Stimulated activated CD4-positive, alpha-beta T cell treated with anti-CD3 and anti-CD28 coated beads, Interleukin-4, amount 100 ng/mL, for 24 hours (primary cell): ENCODE results near the gene FYTTD1.
"Not testable (repeated sequence)": the region's sequence is repeated elsewhere in the genome, so short reads cannot be mapped to it uniquely, and the experiment has no call there.

Experiments
- DNase-seq: peaks from one replicate; pipeline ENCODE4 v3.0.0-alpha.2; 2020

FYTTD1 gene

GRCh38 chr3:197749601-197750395, at the start of gene FYTTD1:
TSS of gene FYTTD1 (plus strand) at chr3:197749883. CDS start at chr3:197749972, 89 bp downstream.
- DNase-seq = peak; percentile 86

- no peak for DNase-seq
Observed at GRCh38 chr3:197700095-197700494, 49.6 kb upstream of the FYTTD1 start.

- DNase-seq = no peak
Observed at GRCh38 chr3:197701841-197702240, 47.8 kb upstream of the FYTTD1 start.

- no peak for DNase-seq
Observed at GRCh38 chr3:197706658-197707057, 43.0 kb upstream of the FYTTD1 start.

GRCh38 chr3:197709135-197709534, 40.5 kb upstream of the FYTTD1 start:
- no peak for DNase-seq

GRCh38 chr3:197710965-197711364, 38.7 kb upstream of the FYTTD1 start:
- not testable (repeated sequence) for DNase-seq

- DNase-seq = peak; percentile 90
Observed at GRCh38 chr3:197711973-197712707, 37.5 kb upstream of the FYTTD1 start.

GRCh38 chr3:197713477-197713822, 36.2 kb upstream of the FYTTD1 start:
- no peak for DNase-seq

GRCh38 chr3:197714251-197714650, 35.4 kb upstream of the FYTTD1 start:
- DNase-seq = no peak

- no peak for DNase-seq
Observed at GRCh38 chr3:197718891-197719290, 30.8 kb upstream of the FYTTD1 start.

GRCh38 chr3:197720694-197721093, 29.0 kb upstream of the FYTTD1 start:
- DNase-seq = no peak

- no peak for DNase-seq
Observed at GRCh38 chr3:197722734-197723133, 26.9 kb upstream of the FYTTD1 start.

GRCh38 chr3:197727878-197728277, 21.8 kb upstream of the FYTTD1 start:
- DNase-seq = not testable (repeated sequence)

GRCh38 chr3:197728487-197728886, 21.2 kb upstream of the FYTTD1 start:
- no peak for DNase-seq

- DNase-seq = no peak
Observed at GRCh38 chr3:197730200-197730599, 19.5 kb upstream of the FYTTD1 start.

GRCh38 chr3:197730770-197731169, 18.9 kb upstream of the FYTTD1 start:
- DNase-seq = not testable (repeated sequence)

GRCh38 chr3:197731483-197731882, 18.2 kb upstream of the FYTTD1 start:
- DNase-seq = not testable (repeated sequence)

GRCh38 chr3:197733042-197733441, 16.6 kb upstream of the FYTTD1 start:
- DNase-seq = no peak

- DNase-seq = no peak
Observed at GRCh38 chr3:197734667-197735318, 14.9 kb upstream of the FYTTD1 start.

GRCh38 chr3:197736010-197736490, 13.6 kb upstream of the FYTTD1 start:
- peak; percentile 64 for DNase-seq

- peak; percentile 94 for DNase-seq
Observed at GRCh38 chr3:197736491-197737318, 13.0 kb upstream of the FYTTD1 start, which contains the start of gene RUBCN. TSS of gene RUBCN (minus strand) at chr3:197736904. CDS start at chr3:197736719, 185 bp downstream.

- no peak for DNase-seq
Observed at GRCh38 chr3:197737319-197737649, 12.4 kb upstream of the FYTTD1 start.
